ENCODE results near the gene PROSER3.
"Not testable (repeated sequence)": the region's sequence is repeated elsewhere in the genome, so short reads cannot be mapped to it uniquely, and the experiment has no call there.

PROSER3 gene

GRCh38 chr19:35772362-35772761, 14.4 kb downstream of the PROSER3 start:
- not testable (repeated sequence) for H3K4me3 Mint-ChIP-seq; H3K9me3 Mint-ChIP-seq; H3K27me3 Mint-ChIP-seq; H3K27ac Mint-ChIP-seq; H3K36me3 Mint-ChIP-seq (ENCODE audit: low read depth)
- H3K4me1 Mint-ChIP-seq (ENCODE audit: low read depth): peaks cover 15% of the 10 kb centered on the region

DNA sequence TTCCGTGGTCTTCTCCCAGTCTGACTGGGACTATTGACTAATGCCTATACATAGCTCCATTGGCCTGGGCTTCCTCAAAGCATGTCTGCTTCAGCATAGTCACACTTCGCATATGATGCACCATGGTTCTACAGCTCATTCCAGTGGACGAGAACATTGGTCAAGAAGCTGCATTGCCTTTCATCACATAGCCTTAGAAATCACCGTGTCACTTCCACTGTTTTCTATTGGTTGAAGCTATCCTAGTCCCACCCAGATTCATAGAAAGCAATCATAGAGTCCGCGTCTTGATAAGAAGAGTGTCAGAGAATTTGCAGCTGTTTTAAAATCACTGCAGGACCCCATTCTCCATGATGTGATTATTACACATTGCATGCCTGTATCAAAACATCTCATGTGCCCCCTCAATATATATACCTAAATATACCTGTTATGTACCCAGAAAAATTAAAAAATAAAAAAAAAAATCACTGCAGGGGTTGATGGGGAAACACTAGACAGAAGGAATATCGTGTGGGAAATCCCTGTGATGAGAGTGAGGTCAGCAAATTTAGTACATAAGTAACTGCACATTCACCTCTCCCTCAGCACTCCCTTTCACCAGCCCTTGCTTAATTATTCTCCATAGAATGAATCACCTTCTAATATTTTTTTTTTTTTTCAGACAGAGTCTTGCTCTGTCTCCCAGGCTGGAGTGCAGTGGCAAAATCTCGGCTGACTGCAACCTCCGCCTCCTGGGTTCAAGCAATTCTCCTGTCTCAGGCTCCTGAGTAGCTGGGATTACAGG, 15.2 kb downstream of the PROSER3 start:
- H3K36me3 Mint-ChIP-seq (ENCODE audit: low read depth): peaks cover 4% of the 10 kb centered on the region
- peaks cover 15% of the 10 kb centered on the region for H3K4me1 Mint-ChIP-seq (ENCODE audit: low read depth)
- H3K4me3 Mint-ChIP-seq: no peak overlapping the region
- no peaks in the 10 kb centered on the region for H3K27me3 Mint-ChIP-seq
- no peaks in the 10 kb centered on the region for H3K9me3 Mint-ChIP-seq
- no peak overlapping the region for H3K27ac Mint-ChIP-seq

DNA sequence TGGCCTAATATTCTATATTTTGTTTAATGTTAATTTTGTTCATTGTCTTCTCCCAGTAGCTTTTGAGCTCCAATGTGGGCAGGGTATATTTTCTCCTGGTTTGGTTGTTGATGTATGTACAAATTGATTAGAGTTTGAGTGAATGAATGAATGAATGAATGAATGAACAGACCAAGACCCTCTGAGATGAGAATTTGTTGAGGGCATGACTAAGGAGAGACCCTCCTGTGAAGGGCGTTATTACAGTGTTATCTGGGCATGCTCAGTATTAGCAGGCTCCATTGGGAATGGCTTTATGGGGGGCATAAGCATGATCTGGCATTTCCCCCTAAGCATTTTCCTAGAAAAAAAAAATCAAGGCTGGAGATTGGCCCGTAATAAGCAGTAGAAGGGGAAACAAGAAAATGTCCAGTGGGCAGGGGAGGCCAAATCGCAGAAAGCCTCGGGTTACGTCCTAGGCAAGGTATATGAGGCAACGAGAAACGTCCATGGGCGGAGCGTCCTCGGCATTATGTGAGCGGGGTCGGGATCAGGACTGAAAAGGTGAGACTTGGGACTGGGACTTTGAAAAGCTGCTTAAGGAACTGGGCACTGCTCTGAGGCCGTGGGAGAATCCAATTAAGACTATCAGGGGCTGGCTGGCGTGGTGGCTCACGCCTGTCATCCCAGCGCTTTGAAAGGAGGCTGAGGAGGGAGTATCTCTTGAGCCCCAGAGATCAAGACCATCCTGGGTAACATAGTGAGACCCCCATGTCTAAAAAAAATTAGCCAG, 16.5 kb downstream of the PROSER3 start:
- Mint-ChIP-seq H3K36me3 (ENCODE audit: low read depth) (no peaks in the 10 kb centered on the region), H3K9me3 (no peaks in the 10 kb centered on the region)

DNA sequence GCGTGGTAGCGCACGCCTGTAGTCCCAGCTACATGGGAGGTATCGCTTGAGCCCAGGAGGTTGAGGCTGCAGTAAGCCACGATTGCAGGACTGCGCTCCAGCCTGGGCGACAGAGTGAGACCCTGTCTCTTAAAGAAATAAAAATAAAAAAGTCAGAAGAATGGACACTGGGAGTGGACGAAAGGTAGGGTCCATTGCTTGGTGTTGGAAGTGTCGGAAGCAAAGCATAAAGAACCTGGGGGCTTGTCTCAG, 17.0 kb downstream of the PROSER3 start:
- Mint-ChIP-seq H3K36me3 (ENCODE audit: low read depth) (no peaks in the 10 kb centered on the region), H3K9me3 (no peaks in the 10 kb centered on the region), H3K27ac (no peak overlapping the region), H3K27me3 (no peaks in the 10 kb centered on the region), H3K4me1 (ENCODE audit: low read depth) (peaks cover 15% of the 10 kb centered on the region), H3K4me3 (peak overlapping the region; percentile 79)

More for the DNA sequence above, 16.5 kb downstream of the PROSER3 start:
- Mint-ChIP-seq H3K27me3 (no peaks in the 10 kb centered on the region), H3K27ac (no peak overlapping the region), H3K4me3 (peak overlapping the region; percentile 79), H3K4me1 (ENCODE audit: low read depth) (peaks cover 15% of the 10 kb centered on the region)

- peak within 1 kb of the TSS; percentile 79 for H3K4me3 Mint-ChIP-seq
- H3K9me3 Mint-ChIP-seq: no peaks in the 10 kb centered on the region
- peaks cover 15% of the 10 kb centered on the region for H3K4me1 Mint-ChIP-seq (ENCODE audit: low read depth)
- no peak within 1 kb of the TSS for H3K27ac Mint-ChIP-seq
- H3K27me3 Mint-ChIP-seq: no peaks in the 10 kb centered on the region
- H3K36me3 Mint-ChIP-seq (ENCODE audit: low read depth): no peaks in the 10 kb centered on the region
Measured at GRCh38 chr19:35775298-35776101, 17.5 kb downstream of the PROSER3 start, which contains the start of gene ARHGAP33. ARHGAP33 (plus strand) TSS chr19:35775564; CDS start chr19:35775659, 95 bp downstream.

GRCh38 chr19:35776102-35776788, 18.3 kb downstream of the PROSER3 start:
- H3K9me3 Mint-ChIP-seq: no peaks in the 10 kb centered on the region
- H3K36me3 Mint-ChIP-seq (ENCODE audit: low read depth): no peaks in the 10 kb centered on the region

DNA sequence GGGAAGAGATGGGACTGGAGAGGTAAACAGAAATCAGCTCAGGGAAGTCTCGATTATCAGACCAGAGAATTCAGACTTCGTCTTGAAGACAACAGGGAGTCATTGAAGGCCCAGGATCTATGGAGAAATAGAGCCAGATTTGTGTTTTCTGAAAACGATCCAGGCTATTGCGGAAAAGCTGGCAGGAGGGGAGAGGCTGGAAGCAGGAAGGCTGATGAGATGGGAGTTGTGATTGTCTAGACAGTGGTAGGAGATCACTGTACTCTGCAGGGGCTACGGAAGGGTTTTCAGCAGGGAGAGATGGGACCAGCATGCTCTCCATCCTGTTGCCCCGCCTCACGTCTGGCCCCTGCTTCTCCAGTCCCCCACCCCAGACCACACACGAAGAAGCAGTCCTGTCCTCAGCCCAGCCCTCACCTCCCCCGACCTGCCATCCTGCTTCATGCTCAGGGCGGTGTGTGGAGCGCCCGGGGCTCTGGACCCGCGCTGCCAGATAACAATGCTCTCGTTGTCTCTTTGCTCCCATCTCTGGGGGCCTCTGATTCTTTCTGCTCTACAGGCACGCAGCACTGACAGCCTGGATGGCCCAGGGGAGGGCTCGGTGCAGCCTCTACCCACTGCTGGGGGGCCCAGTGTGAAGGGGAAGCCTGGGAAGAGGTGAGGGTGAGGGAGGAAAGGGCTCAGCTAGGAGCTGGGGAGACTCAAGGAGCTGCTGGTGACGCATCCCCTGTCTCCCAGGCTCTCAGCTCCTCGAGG, 19.3 kb downstream of the PROSER3 start:
- H3K4me3 Mint-ChIP-seq: peak overlapping the region; percentile 79
- H3K36me3 Mint-ChIP-seq (ENCODE audit: low read depth): no peaks in the 10 kb centered on the region
- no peak overlapping the region for H3K27ac Mint-ChIP-seq

More at GRCh38 chr19:35776102-35776788, 18.3 kb downstream of the PROSER3 start:
- Mint-ChIP-seq H3K4me1 (ENCODE audit: low read depth) (peaks cover 15% of the 10 kb centered on the region), H3K4me3 (peak overlapping the region; percentile 79), H3K27ac (no peak overlapping the region), H3K27me3 (no peaks in the 10 kb centered on the region)

DNA sequence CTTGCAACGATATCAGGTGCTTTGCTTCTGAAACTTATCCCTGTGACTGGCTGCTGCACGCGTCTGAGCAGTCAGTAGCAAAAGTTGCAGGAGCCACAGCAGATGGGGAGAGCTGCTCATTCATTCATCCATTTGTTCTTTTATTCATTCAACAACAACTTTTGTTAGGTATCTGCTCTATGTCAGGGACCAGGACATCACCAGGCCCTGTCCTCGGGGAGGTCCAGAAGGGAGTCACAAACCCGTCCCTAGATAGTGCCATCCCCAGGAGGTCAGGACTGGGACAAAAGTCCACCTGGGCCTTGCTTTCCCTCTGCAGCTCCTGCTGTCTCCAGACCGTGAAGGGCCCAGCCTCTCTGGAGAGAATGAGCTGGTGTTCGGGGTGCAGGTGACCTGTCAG, 20.0 kb downstream of the PROSER3 start:
- H3K4me3 Mint-ChIP-seq: no peak overlapping the region
- no peak overlapping the region for H3K27ac Mint-ChIP-seq
- no peaks in the 10 kb centered on the region for H3K36me3 Mint-ChIP-seq (ENCODE audit: low read depth)
- H3K4me1 Mint-ChIP-seq (ENCODE audit: low read depth): peaks cover 15% of the 10 kb centered on the region
- H3K27me3 Mint-ChIP-seq: no peaks in the 10 kb centered on the region
- H3K9me3 Mint-ChIP-seq: no peaks in the 10 kb centered on the region

More for the DNA sequence above, 19.3 kb downstream of the PROSER3 start:
- Mint-ChIP-seq H3K9me3 (no peaks in the 10 kb centered on the region), H3K27me3 (no peaks in the 10 kb centered on the region), H3K4me1 (ENCODE audit: low read depth) (peaks cover 15% of the 10 kb centered on the region)

DNA sequence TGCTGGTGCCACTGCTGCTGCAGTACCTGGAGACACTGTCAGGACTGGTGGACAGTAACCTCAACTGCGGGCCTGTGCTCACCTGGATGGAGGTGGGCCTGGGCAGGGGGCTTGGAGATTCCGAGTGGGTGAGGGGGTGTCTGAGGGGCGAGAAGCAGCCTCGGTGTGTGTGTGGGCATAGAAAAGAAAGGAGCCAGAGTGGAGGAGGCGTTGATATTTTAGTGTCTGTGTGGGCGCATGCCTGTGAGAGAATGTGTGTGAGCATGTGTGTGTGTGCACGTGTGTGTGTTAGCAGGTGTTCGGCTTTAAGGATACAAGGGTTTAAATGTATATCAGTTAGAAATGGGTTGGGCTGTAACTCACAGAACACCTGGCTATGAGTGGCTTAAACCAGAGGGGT, 21.1 kb downstream of the PROSER3 start:
- no peak overlapping the region for H3K27ac Mint-ChIP-seq
- no peaks in the 10 kb centered on the region for H3K27me3 Mint-ChIP-seq
- no peaks in the 10 kb centered on the region for H3K36me3 Mint-ChIP-seq (ENCODE audit: low read depth)
- H3K9me3 Mint-ChIP-seq: no peaks in the 10 kb centered on the region
- H3K4me1 Mint-ChIP-seq (ENCODE audit: low read depth): peaks cover 15% of the 10 kb centered on the region
- no peak overlapping the region for H3K4me3 Mint-ChIP-seq

GRCh38 chr19:35780058-35780457, 22.1 kb downstream of the PROSER3 start:
- H3K27ac Mint-ChIP-seq: no peak overlapping the region

DNA sequence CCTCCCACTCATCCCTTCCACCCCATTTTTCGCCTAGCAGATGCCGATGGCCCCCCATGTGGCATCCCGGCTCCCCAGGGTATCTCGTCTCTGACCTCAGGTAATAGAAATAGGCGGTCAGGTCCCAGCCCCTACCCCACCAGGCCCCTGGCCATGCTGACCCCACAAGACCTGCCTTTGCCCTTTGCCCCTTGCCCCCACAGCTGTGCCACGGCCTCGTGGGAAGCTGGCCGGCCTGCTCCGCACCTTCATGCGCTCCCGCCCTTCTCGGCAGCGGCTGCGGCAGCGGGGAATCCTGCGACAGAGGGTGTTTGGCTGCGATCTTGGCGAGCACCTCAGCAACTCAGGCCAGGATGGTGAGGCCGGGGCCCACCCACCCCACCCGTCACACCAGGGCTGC, 22.7 kb downstream of the PROSER3 start:
- no peaks in the 10 kb centered on the region for H3K36me3 Mint-ChIP-seq (ENCODE audit: low read depth)
- H3K9me3 Mint-ChIP-seq: no peaks in the 10 kb centered on the region
- H3K4me3 Mint-ChIP-seq: no peak overlapping the region
- no peak overlapping the region for H3K27ac Mint-ChIP-seq
- H3K4me1 Mint-ChIP-seq (ENCODE audit: low read depth): peaks cover 5% of the 10 kb centered on the region
- H3K27me3 Mint-ChIP-seq: no peaks in the 10 kb centered on the region

More at GRCh38 chr19:35780058-35780457, 22.1 kb downstream of the PROSER3 start:
- Mint-ChIP-seq H3K36me3 (ENCODE audit: low read depth) (no peaks in the 10 kb centered on the region), H3K4me3 (no peak overlapping the region), H3K9me3 (no peaks in the 10 kb centered on the region), H3K27me3 (no peaks in the 10 kb centered on the region), H3K4me1 (ENCODE audit: low read depth) (peaks cover 6% of the 10 kb centered on the region)

GRCh38 chr19:35781650-35782049, 23.7 kb downstream of the PROSER3 start:
- H3K4me3 Mint-ChIP-seq: no peak overlapping the region
- no peaks in the 10 kb centered on the region for H3K27me3 Mint-ChIP-seq

DNA sequence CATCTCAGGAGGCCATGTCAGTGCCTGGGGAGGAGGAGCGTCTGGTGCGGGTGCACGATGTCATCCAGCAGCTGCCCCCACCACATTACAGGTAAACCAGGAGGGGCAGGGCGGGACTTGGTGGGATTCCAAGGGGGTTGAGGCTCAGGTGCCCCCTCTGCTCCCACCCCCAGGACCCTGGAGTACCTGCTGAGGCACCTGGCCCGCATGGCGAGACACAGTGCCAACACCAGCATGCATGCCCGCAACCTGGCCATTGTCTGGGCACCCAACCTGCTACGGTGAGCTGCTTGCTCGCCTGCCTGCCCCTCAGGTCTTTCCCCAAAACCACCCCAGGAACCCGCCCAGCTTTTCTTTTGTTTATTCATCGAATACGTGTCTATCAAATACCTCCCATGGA, 24.6 kb downstream of the PROSER3 start:
- Mint-ChIP-seq H3K4me1 (ENCODE audit: low read depth) (no peaks in the 10 kb centered on the region), H3K27ac (no peak overlapping the region), H3K4me3 (no peak overlapping the region), H3K9me3 (no peaks in the 10 kb centered on the region), H3K27me3 (no peaks in the 10 kb centered on the region), H3K36me3 (ENCODE audit: low read depth) (no peaks in the 10 kb centered on the region)

More at GRCh38 chr19:35781650-35782049, 23.7 kb downstream of the PROSER3 start:
- no peaks in the 10 kb centered on the region for H3K36me3 Mint-ChIP-seq (ENCODE audit: low read depth)
- H3K4me1 Mint-ChIP-seq (ENCODE audit: low read depth): no peaks in the 10 kb centered on the region
- H3K27ac Mint-ChIP-seq: no peak overlapping the region
- H3K9me3 Mint-ChIP-seq: no peaks in the 10 kb centered on the region

Measured in stimulated activated naive CD8-positive, alpha-beta T cell treated with anti-CD3 and anti-CD28 coated beads, Interleukin-15, Interleukin-2, amounts not matched to agents 100 ng/mL and 50 ng/mL, for 24 hours (primary cell).